ENCODE data around the gene CDCP2.

The CDCP2 gene

GRCh38 chr1:54091666-54092065 is 61.1 kb downstream of the CDCP2 start:
- no peak for DNase-seq (ENCODE audit: low spot score)

DNA sequence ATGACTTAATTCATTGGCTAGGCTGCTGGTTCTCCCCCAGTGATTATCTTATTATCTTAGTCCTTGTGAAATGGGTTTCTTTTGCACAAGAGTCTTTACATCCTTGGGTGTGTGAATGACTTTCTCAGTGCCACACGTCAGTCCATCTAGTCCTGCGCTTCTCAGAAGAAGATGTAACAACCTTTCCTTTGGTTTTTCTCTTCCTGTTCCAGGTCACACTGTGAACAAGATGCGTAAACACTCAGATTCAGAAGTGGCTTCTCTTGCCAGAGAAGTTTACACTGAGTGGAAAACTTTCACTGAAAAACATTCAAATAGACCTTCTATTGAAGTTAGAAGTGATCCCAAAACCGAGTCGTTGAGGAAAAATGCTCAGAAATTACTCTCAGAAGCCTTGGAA is 64.4 kb downstream of the CDCP2 start:
- DNase-seq (ENCODE audit: low spot score): no peak

- no peak for DNase-seq (ENCODE audit: low spot score)
Observed at GRCh38 chr1:54086754-54087153, 66.0 kb downstream of the CDCP2 start.

DNA sequence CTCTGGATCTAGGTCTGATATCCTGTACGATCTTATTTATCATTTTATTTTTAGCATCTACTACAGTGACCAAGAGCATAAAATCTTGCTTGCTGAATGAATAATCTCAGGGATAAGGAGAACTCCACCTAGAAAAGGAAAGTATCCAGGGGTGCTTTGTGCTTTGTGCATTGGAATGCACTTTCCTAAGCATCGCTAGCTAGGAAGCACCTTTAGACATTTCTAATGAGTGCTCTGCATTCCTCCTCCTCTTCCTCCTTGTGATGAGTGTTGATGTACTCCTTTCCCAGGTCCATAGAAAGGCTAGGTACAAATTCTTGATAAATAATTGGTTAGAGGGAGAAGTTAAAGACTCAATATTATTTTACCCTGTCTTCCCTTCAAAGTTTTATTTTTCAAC is 68.0 kb downstream of the CDCP2 start:
- no peak for DNase-seq (ENCODE audit: low spot score)
